ENCODE data around the gene PKP2.

The PKP2 gene

GRCh38 chr12:32896432-32897280, at the start of gene PKP2:
PKP2 (minus strand) TSS chr12:32896777; CDS start chr12:32896731, 46 bp downstream.
- DNase-seq (ENCODE audit: low read depth in 3 of 3) = no peak

GRCh38 chr12:32944195-32944594, 47.6 kb upstream of the PKP2 start:
- no peak for DNase-seq (ENCODE audit: low read depth in 3 of 3)

- DNase-seq (ENCODE audit: low read depth in 3 of 3) = no peak
These were observed 43.2 kb upstream of the PKP2 start for GRCh38 chr12:32939801-32940200.

GRCh38 chr12:32926963-32927362, 30.4 kb upstream of the PKP2 start:
- no peak for DNase-seq (ENCODE audit: low read depth in 3 of 3)

GRCh38 chr12:32926356-32926755, 29.8 kb upstream of the PKP2 start:
- DNase-seq (ENCODE audit: low read depth in 3 of 3) = no peak

GRCh38 chr12:32922546-32923297, 26.1 kb upstream of the PKP2 start:
- DNase-seq (ENCODE audit: low read depth in 3 of 3) = no peak

GRCh38 chr12:32921397-32921796, 24.8 kb upstream of the PKP2 start:
- no peak for DNase-seq (ENCODE audit: low read depth in 3 of 3)

- no peak for DNase-seq (ENCODE audit: low read depth in 3 of 3)
These were observed 24.0 kb upstream of the PKP2 start for GRCh38 chr12:32920506-32921085.

- no peak for DNase-seq (ENCODE audit: low read depth in 3 of 3)
These were observed 22.6 kb upstream of the PKP2 start for GRCh38 chr12:32918890-32919801.

GRCh38 chr12:32917094-32917611, 20.6 kb upstream of the PKP2 start:
- no peak for DNase-seq (ENCODE audit: low read depth in 3 of 3)

GRCh38 chr12:32907898-32908476, 11.4 kb upstream of the PKP2 start:
- no peak for DNase-seq (ENCODE audit: low read depth in 3 of 3)

GRCh38 chr12:32907166-32907565, 10.6 kb upstream of the PKP2 start:
- DNase-seq (ENCODE audit: low read depth in 3 of 3) = no peak

GRCh38 chr12:32906399-32907165, 10.0 kb upstream of the PKP2 start:
- DNase-seq (ENCODE audit: low read depth in 3 of 3) = no peak

GRCh38 chr12:32903763-32904162, 7.2 kb upstream of the PKP2 start:
- DNase-seq (ENCODE audit: low read depth in 3 of 3) = no peak

GRCh38 chr12:32903318-32903717, 6.7 kb upstream of the PKP2 start:
- no peak for DNase-seq (ENCODE audit: low read depth in 3 of 3)

GRCh38 chr12:32902287-32902997, 5.9 kb upstream of the PKP2 start:
- no peak for DNase-seq (ENCODE audit: low read depth in 3 of 3)

- DNase-seq (ENCODE audit: low read depth in 3 of 3) = no peak
These were observed 5.0 kb upstream of the PKP2 start for GRCh38 chr12:32901553-32901952.

- DNase-seq (ENCODE audit: low read depth in 3 of 3) = no peak
These were observed 1.4 kb upstream of the PKP2 start for GRCh38 chr12:32897687-32898573.

GRCh38 chr12:32897281-32897610, 669 bp upstream of the PKP2 start:
- no peak for DNase-seq (ENCODE audit: low read depth in 3 of 3)
